Left cardiac atrium (tissue), 4 donors: Measurements from ENCODE around the gene POLR3K. TPM values are rescaled to one million over a fixed set of nuclear protein-coding genes. Genes with fewer than 3 reads are reported as not detected.
"Not testable (repeated sequence)": the region's sequence is repeated elsewhere in the genome, so short reads cannot be mapped to it uniquely, and the experiment has no call there.

ENCODE experiments used
- ATAC-seq, 2 donors: fragments of 200-7000 bp; cut with Tn5 transposase; one replicate each; pipeline ENCODE4 v1.9.1; 2020; ENCODE audit warnings: mild to moderate bottlenecking in 2 of 2, moderate library complexity in 2 of 2
- DNase-seq: peaks from one replicate; pipeline ENCODE4 v3.0.0-alpha.2; 2020
- intact Hi-C, 2 donors: fragments of 100-400 bp; cut with DNase I; formaldehyde crosslinking; loops; one replicate each; pipeline versions ENCODE4 v1.14.1 to v1.15.1; 2022 to 2023
- total RNA-seq, 2 donors: library from RNA; stranded (reverse); fragmentation: NEBNext Ultra II Directional; extraction: Animal tissue kit (Norgen Biotek cat#: 25700); gene quantifications; one replicate each; pipeline ENCODE4 v1.2.1, GENCODE V29; 2021
- donor health status: DM: no; HTN: yes; CAD: no.
- donor health status: DM: no; HTN: yes; CAD: no; lungs with severe emphysema.
- donor health status: DM: yes; HTN: yes; CAD: no.
- donor health status: Dilated cardiomyopathy.

The POLR3K gene
- total RNA-seq, 2 donors from 2014 or later, result 11.4 to 11.7 TPM

DNA sequence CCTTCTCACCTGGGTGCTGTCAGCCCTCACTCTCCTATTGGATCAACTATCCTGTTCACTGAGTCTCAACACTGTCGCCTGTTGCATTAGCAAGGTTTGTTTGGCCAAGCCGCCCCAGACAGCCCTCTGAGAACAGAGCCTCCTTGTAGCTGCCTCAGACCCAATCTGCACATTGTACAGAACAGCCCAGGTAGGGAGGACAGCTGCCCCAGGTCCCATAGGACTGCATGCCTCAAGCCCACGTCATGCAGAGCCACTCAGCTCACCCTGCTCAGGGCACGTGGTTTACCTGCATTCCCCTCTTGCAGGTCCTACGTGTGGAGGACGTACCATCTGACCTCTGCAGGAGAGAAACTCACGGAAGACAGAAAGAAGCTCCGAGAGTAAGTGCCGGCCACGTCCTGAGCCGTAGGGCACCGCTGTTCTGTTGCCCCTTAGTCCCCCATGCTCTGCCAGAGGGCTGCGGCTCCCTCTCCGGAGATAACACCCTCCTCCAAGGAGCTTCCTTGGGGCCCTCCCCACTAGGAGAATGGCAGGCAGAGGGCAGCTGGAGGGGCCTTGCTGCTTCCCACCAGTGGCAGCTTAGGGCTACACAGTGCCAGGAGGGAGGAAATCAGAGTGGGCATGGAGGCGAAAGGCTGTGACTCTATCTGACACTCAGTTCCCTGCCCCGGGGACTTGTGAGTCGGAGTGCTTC lies 3.0 kb upstream of the POLR3K start:
- DNase-seq, result no peak
- intact Hi-C loops, result no loop called here
- no peak for ATAC-seq

DNA sequence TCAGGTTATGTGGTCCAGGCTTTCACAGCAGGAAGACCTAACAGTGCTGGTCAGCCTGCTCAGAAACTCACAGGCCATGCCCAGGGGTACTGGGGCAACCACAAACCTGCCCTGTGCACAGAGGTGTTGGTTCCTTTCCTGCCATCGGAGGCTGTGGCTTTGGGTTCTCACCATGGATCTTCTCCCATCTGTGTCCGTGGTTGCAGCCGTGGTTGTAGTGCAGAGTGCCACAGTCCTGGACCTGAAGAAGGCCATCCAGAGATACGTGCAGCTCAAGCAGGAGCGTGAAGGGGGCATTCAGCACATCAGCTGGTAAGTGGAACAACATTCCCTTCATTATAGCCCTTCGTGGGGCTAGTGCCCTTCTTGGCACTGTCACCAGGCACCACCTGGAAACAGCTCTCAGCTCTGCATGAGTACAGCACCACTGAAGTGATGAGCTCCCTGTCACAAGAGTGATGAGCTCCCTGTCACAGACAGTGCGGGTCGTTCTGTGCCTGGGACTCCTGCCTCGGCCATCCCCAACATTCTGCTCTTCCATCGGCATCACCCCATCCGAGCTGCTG lies 2.2 kb upstream of the POLR3K start:
- DNase-seq, result peak; percentile 20
- ATAC-seq, result no peak
- intact Hi-C loops, result no loop called here

DNA sequence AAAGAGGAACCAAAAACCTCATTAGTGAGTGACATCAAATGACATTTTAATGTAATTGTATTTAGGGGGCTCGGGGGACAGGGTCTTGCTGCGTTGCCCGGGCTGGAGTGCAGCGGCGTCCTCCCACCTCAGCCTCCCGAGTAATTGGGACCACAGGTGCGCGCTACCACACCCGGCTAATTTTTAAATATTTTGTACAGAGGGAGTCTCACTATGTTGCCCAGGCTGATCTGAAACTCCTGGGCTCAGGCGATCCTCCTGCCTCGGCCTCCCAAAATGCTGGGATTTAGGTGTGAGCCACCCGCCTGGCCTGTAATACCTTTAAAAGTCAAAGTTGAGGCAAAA lies 801 bp upstream of the POLR3K start:
- ATAC-seq (no peak), DNase-seq (no peak)
- intact Hi-C loops, result no loop called here

DNA sequence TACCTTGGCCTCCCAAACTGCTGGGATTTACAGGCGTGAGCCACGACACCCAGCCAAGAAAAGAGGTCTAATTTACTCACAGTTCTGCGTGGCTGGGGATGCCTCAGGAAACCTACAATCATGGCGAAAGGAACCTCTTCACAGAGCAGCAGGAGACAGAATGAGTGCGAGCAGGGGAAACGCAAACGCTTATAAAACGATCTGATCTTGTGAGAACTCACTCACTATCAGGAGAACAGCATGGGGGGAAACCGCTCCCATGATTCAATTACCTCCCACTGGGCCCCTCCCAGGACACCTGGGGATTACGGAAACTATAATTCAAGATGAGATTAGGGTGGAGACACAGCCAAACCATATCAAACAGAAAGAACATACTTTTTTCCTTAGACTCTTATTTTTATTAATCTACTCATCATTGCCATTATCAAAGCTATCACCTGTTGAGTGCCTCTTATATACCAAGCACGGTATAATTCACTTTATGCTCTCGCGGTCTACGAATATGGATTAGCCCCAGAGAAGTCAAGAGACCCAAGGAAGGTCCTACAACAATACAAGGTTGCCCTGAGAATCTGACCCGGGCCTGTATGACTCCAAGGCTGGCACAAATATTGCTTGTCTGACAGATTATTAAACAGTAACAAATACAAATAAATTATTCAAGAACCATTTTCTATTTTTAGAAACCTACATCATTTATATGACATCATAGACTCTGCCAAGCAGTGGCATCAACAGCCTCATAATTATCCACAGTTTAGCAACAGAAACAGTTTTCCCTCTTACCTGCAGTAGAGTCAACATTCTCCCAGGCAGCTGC lies 2.4 kb downstream of the POLR3K start:
- DNase-seq (no peak), ATAC-seq (no peak)
- intact Hi-C loops, result no loop called here

DNA sequence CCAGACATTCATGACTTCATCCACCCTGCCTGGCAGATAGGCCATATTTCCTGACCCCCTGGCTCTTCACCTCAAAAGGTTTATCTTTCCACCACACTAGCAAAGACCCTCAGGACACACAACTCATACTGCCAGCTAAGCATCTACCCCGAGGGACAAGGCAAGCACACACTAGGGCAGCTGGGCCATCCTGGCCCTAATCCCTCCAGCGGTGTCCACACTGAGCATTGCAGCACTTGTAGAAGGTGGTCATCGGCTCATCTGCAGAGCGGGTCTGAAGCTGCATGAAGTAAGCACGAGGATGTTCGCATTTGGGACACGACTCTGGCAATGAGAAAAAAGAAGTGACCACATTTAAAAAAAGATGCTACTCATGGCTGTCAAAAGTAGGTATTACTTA lies 6.2 kb downstream of the POLR3K start:
- ATAC-seq (no peak), DNase-seq (no peak)
- intact Hi-C loops, result no loop called here

DNA sequence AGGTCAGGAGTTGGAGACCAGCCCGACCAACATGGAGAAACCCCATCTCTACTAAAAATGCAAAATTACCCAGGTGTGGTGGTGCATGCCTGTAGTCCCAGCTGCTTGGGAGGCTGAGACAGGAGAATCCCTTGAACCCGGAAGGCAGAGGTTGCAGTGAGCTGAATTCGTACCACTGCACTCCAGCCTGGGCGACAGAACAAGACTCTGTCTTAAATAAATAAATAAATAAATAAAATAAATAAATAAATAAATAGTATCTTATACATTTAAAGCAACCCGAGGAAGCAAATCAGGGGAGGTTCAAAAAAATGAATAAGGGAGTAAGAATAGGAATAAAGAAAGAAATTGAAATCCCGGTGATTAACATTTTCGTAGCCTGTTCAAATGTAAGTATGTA lies 6.9 kb downstream of the POLR3K start:
- ATAC-seq, DNase-seq, intact Hi-C loops: not testable (repeated sequence)

DNA sequence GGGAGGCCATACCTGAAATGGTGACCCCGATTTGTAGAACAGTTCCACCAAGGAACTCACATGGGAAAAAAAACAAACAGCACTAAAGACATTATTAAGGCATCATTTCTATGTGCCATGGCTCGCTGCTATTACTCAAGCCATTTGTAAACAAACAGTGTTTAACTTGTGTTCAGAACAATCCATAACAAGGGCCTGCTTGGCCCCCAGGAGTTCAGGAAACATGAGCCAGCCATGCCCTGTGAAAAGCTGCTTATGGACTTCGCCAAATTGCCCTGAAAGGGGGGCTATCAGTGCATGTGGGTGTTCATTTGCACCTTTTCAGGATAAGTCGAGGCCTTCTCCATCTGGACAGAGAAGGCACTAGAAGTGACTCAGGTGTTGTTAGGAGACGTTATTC lies 8.0 kb downstream of the POLR3K start:
- DNase-seq, result no peak
- no peak for ATAC-seq
- intact Hi-C loops, result no loop called here

DNA sequence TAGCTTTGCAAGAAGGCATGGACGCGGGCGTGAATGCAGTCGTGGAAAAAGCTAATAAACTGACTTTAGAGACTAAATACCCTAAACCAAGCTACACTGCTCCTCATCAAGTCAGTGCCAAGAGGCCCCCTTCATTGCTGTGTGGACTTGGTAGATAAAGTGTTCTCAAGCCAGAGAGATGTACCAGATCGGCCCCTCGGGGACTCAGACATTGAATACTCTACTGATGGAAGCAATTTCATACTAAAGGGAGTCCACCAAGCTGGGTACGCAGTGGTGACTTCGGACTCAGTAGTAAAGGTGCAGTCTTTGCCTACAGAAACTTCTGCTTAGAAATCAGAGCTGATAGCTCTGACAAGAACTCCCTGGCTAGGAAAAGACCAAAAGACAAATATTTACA lies 8.8 kb downstream of the POLR3K start:
- DNase-seq (no peak), ATAC-seq (no peak)
- intact Hi-C loops, result no loop called here

DNA sequence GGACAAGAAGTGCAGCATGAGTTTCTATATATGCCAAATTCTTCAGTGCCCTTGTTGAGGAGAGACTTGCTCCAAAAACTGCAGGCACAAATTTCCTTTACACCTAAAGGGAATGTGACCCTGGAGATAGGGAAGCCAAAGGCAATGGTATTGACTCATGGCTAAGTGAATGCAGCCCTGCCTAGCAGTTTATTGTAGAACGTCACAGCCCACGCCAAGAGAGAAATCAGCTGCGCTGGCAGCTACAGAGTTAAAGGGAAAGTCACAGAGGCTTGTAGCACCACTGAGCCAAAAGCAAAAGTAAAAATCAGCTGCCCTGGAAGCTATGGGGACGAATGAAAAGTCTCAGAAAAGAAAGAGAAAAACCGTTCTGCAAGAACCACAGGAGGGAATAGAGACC lies 10.1 kb downstream of the POLR3K start:
- ATAC-seq (no peak), DNase-seq (no peak)
- intact Hi-C loops, result no loop called here

DNA sequence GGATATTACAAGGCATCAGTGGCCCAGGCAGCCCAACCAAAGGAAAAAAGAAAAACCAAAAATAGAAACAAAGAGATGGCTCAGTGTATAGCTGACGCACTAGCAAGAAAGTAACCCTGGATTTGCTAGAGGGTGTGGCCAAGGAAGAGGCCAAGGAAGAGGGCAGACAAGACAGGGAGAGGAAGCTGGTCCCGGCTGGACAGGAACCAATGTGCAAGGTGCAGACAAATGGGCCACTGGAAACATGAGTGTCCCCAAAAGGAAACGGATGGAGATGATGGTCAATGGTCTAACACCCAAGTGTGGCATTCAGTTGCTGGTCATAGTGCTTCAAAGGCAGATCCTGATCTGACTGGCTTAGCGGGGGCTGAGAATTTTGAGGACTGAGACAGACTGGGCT lies 10.7 kb downstream of the POLR3K start:
- intact Hi-C loops, result no loop called here
- no peak for DNase-seq
- ATAC-seq, result no peak

DNA sequence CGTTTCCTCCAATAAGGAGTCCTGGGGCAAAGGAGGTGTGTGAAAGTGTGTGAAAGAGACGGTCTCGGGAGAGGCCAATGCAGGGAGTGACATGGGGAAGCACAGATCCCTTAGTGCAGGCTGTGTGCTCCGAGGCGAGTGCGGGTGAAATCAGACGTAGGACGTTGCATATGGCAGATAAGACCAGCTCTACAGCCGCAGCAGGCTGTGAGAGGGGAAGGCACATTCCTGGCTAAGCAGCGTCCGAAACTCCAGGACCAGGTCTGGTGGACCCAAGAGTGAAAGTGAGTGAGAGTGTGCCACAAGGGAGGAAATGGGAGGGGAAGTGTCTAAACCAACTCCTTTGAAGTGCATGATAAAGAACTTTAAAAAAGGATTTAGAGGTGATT lies 11.3 kb downstream of the POLR3K start:
- intact Hi-C loops, result no loop called here
- DNase-seq (no peak), ATAC-seq (peak in 1 of 2 donors; percentile 11)

DNA sequence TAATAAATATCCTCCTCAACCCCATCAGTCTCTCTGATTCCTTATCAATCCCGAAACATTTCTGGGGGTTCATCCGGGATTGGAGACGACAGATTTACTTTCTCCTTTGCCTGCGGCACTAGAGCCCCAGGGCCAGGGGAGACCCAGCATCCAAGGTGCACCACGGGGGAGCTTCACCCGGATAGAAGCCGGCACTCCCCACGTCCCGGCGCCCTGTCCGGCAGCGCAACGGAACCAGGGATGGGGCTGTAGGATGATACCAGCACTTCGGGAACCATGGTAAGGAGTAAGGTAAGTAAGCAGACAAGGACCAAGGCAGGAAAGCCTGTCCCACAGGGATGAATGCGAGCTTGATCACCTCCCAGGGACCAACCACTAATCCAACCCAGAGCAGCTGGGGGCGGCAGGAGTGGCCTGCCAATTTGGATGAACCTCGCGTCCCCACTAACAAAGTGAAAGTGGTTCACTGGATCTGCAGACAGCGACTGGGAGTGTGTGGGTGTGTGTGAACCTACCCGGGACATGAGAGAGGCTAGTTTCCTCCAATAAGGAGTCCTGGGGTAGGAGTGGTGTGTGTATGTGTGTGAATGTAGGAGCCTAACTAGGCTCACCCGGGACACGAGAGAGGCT lies 11.9 kb downstream of the POLR3K start:
- ATAC-seq, result peak; percentile 48 to 75
- intact Hi-C loops, result no loop called here
- DNase-seq, result peak; percentile 32

DNA sequence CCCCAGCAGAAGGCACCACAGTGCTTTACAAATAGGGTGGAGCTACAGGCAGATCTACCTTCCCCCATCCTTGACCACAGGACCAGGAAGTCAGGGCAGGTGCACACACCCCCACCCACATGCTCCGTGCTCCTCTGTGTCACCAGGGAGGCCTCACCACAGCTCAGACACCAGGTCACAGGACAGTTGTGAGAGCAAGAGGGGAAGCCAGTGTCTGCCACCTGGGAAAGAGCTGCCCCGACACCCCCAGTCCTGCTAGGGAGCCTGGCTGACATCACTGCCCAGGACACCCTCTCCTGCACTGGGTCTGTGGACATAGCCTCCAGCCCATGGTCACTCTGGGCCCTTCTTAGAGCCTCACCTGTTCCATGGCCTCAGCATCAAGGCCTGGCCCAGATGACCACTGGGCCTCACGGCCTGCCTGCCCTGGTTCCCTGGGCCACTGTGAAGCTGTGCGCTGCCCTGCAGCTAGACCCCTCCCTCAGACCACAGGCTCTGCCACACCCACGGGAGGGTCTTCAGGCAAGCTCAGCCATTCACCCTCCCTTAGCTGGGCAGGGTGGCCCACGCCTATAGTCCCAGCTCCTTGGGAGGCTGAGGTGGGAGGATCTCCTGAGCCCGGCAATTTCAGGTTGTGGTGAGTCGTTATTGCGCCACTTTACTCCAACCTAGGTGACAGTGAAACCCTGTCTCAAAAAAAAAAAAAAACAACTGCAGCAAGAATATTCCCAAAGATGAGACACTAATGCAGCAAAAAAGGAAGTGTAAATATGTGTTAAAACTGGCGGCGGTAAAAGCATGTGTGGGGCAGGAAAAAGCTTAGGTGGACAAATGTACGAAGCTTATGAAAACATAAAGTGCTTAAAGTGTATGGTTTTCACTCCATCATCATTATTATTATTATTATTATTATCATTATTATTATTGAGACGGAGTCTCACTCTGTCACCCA lies 14.2 kb downstream of the POLR3K start:
- peak; percentile 18 for DNase-seq
- intact Hi-C loops, result no loop called here
- no peak for ATAC-seq

DNA sequence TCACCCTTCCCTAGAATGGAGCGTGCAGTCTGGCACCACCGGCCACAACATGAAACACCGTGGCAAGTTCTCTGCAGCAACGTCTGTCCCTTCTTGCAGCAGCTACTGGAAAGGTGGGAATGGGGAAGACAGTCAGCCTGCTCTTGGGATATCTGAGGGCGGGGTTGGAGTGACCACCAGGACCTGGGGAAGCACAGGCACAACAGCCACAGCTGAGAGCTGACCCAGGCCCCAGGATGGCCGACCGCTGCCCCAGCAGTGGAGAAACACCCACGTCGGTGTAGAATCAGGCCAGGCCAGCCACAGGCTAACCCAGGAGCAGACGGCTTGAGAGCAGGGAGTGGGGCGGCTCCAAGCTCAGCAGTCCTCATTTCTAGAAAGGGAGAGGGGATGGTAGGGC lies 15.2 kb downstream of the POLR3K start:
- intact Hi-C loops, ATAC-seq, DNase-seq: not testable (repeated sequence)

DNA sequence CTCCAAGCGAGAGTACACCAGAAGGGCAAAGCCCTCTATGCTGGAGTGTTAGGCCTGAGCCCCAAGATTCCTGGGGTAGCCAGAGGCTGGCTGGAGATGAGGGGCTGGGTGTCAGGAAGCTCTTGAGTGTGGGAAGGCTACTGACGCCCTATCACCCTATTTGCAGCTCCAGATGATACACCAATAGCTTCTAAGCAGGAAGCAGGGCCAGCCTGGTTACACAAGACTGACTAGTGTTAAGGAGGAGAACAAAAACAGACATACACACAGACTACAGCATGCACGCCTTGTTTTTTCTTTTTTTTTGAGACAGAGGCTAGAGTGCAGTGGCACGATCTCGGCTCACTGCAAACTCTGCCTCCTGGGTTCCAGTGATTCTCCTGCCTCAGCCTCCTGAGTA lies 15.9 kb downstream of the POLR3K start:
- DNase-seq (no peak), ATAC-seq (no peak)
- intact Hi-C loops, result no loop called here

DNA sequence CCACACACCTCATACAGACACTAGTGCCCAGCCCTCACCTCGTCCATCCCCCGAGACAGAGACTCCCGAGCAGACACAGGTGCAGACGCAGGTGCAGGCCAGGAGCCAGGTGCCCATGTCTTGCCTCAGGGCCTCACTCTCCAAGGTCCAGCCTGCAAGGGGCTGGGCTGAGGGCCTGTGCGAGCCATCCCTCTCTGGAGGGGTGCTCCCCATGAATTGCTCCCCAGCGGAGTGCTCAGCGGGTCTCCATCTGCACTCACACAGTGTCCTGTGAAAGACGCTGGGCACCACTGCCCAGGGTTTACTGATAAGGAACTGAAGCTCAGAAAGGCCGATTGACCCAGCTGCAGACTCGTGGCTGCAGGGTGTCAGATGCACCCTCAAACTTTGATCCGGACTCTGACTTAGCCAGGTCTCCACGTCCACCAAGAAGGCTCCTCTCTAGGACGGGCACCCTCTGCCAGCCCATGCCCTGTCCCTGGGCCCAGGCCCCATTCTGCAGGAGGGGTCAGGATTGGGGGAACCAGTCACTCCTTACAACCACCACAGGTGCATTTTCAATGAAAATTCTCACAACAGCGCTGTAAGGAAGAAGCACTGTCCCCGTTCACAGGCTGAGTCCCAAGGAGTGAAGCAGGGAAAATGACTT lies 16.9 kb downstream of the POLR3K start:
- DNase-seq (no peak), ATAC-seq (no peak)
- intact Hi-C loops, result no loop called here

DNA sequence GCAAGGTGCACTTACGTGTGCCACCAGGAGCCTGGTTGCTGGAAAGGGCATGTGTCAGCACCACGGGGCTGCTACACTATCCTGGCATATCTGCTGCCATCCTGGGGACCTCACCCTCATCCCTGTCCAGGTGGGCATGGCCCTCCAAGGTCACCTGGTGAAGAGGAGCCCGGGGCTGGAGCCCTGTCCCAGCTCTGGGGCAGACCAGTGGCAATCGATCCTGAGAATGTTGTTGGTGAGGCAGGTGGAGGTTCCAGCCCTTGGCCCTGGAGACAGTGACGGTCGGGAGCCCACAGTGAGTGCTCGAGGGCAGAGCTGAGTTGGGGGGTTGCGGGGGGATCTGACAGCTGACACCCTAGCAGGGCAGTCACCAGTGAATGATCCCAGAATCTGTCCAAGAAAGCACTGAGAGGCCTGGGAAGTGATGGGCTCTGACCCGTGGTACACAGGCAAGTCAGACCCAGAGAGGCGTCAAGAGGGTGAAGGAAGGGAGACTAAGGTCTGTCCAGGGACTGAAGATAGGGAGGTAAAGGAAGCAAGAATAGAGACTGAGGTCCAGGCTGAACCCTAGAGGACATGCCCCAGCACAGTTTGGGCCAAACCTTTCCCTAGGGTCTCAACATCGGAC lies 17.6 kb downstream of the POLR3K start:
- no peak for ATAC-seq
- DNase-seq, result no peak
- intact Hi-C loops, result no loop called here

DNA sequence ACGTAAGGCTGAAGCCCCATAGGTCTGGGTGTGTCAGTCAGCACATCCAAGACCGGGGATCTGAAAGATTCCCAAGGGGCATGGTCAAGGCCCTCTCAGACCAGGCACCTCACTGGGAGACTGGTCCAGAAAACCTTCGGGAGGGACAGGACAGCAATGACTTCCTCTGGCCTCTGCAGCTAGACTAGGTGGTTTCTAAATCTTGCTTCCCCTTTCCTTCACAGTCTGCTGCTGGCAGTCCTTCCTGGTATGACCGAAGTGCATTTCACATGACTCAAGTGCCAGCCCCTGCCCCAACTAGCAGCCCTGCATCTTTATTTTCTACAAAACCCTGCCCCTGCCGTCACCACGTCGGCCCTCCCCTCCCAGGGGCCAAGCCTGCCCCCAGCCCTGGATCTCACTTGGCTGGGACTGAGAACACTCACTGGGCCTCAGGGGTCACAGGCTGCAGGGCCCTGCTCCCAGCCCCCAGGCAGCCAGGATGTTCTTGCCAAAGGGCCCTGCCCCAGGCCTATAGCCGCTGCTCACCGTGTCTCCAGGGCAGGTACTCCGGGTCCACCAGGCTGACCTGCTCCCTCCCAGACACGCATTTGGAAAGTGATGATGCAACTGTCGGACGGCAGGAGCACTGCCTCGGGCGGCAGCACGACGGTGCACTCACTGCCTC lies 18.3 kb downstream of the POLR3K start:
- intact Hi-C loops, result no loop called here
- ATAC-seq (peak in 1 of 2 donors; percentile 35), DNase-seq (no peak)
